OCI-M2 (cell line): Measurements from ENCODE around the gene CCT6B.

Experiments used
- DNase-seq: peaks from one replicate; lab custom pipeline; 2025; ENCODE audit not compliant: unreplicated experiment; lab: John Stamatoyannopoulos, UW

CCT6B gene

DNA sequence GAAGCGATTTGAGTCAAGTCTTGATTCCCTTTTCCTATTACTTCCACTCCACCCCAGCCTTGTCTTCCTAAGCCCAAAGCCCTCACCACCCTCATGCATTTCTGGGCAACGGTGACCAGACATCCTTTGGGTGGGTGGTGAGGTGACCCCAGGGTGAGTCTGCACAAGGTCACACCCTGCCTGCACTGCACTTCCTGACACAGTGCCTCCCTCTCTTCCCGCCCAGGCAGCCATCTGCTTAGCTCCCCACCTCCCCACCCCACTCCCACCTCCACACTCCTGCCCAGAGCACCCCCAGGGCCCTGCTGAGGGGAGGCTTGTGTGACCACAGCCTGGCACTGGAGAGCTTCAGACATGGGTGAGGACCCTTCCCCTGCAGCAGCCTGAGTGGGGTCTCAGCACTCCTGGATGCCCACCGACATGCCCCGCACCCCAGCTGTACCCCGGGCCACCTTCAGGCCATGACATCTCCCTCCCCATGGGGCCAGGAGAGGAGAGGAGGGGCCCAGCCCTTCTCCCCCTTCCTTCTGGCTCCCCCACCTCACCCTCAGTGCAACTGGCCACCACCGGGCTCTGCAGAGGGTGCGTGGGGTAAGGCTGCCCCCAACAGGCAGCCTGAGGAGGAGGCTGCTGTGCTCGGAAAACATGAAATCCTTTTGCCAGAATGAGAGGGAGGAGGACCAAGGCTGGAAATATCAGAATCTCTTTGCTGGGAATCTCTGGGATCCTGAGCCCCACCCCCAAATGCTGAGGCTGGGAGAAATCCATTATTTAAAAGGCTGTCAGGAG lies 68.6 kb downstream of the CCT6B start:
- DNase-seq, result no peak

DNA sequence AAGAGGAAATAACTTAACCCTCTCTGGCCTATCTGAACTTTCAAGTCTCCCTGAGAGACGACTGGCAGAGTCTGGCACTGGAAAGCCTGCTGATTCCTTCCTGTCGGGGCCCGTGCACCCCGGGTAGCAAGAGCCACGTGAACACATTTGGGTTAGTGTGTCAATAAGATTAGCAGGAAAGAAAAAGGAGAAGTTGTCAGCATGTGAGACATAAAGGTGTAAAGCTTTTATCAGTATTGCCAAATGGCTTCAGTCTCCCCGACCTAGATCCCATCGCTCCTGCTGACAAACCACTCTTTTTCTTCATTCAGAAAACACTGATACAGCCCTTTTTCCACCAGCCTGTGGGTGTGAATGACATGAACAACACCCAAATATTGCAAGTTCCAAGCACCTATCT lies 74.4 kb downstream of the CCT6B start:
- DNase-seq, result no peak

- no peak for DNase-seq
These were observed 76.2 kb downstream of the CCT6B start for GRCh38 chr17:34885076-34885475.

DNA sequence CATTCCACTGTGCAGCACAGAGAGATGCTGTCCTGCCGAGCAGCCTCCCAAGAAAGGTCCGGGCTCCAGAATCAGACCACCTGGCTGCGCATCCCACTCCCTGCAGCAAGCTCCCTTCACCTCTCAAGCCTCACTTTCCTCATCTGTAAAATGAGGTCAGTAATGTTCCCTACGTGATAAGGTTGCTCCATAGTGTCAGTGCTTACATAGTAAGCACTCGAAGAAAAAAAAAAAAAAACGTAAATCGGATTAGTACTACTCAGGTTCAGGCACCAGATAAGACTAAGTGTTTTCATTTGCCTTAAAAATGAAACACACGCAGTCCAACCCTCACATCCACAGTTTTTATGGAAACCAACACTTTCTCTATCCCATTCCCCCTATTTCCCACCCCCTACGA lies 76.7 kb downstream of the CCT6B start:
- no peak for DNase-seq

- no peak for DNase-seq
These were observed 77.9 kb downstream of the CCT6B start for GRCh38 chr17:34883106-34884000.

- no peak for DNase-seq
These were observed 82.1 kb downstream of the CCT6B start for GRCh38 chr17:34879146-34879545.
